KMS-11 (cell line): Measurements from ENCODE around the gene KRT32.

Experiments used
- H2AFZ ChIP-seq: fragments of 200-600 bp; sonication (generic); 2 replicates; pipeline ENCODE4 v1.6.1; 2016; ENCODE audit warnings: antibody characterized with exemption, mixed run types, low read depth
- H3K27ac ChIP-seq: fragments of 200-600 bp; sonication (generic); 2 replicates; pipeline ENCODE4 v1.6.1; 2016; ENCODE audit warnings: mild to moderate bottlenecking, mixed run types
- H3K27me3 ChIP-seq: fragments of 200-600 bp; sonication (generic); 2 replicates; pipeline ENCODE4 v1.6.1; 2017; ENCODE audit warnings: mild to moderate bottlenecking, low read depth, mixed run types, moderate library complexity; ENCODE audit not compliant: insufficient read depth
- H3K36me3 ChIP-seq: fragments of 200-600 bp; sonication (generic); 2 replicates; pipeline ENCODE4 v1.6.1; 2017; ENCODE audit warnings: mild to moderate bottlenecking, mixed run types; ENCODE audit not compliant: insufficient read depth
- H3K4me1 ChIP-seq: fragments of 200-600 bp; sonication (generic); 2 replicates; pipeline ENCODE4 v1.6.1; 2016; ENCODE audit warnings: mild to moderate bottlenecking, low read depth, mixed run types; ENCODE audit not compliant: poor library complexity, severe bottlenecking
- H3K4me2 ChIP-seq: fragments of 200-600 bp; sonication (generic); 2 replicates; pipeline ENCODE4 v1.7.0; 2016; ENCODE audit warnings: mild to moderate bottlenecking, mixed run types
- H3K4me3 ChIP-seq: fragments of 200-600 bp; sonication (generic); IDR thresholded peaks from 2 replicates; pipeline ENCODE4 v1.6.1; 2017; ENCODE audit warnings: low read depth, low read length, mixed read lengths; ENCODE audit not compliant: insufficient read depth
- H3K79me2 ChIP-seq: fragments of 200-600 bp; sonication (generic); 2 replicates; pipeline ENCODE4 v1.6.1; 2016; ENCODE audit warnings: low read depth, mixed run types; ENCODE audit not compliant: insufficient read depth
- H3K9ac ChIP-seq: fragments of 200-600 bp; sonication (generic); 2 replicates; pipeline ENCODE4 v1.6.1; 2016; ENCODE audit warnings: mild to moderate bottlenecking, mixed run types
- H4K20me1 ChIP-seq: fragments of 200-600 bp; sonication (generic); 2 replicates; pipeline ENCODE4 v1.6.1; 2016; ENCODE audit warnings: mild to moderate bottlenecking, mixed run types; ENCODE audit not compliant: insufficient read depth
- TF ChIP-seq, protein P1 (sequence below): fragments of 200-600 bp; sonication (generic); conservative IDR thresholded peaks from 2 replicates; pipeline ENCODE4 v1.6.1; 2017; ENCODE audit warnings: low read depth, mild to moderate bottlenecking, antibody characterized with exemption, low read length, moderate library complexity, mixed read lengths

The KRT32 gene

DNA sequence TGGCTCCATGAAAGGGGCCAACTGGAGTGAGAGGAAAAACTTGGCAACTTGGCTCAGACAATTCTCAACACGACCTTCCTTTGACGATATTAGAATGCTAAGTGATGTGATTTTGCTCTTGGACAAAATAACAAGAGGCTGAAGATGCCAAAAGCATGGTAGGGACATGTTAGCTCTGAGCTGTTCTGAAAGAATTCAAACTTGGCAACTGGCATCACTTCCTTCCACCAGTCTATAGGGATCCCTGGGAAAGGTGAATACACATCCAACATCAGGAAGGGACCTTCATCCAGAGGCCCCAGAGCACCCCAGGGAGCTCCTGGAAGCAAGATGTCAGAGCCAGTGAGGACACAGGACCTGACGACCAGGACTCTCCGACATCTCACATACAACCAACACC, 47.1 kb downstream of the KRT32 start:
- Histone ChIP-seq H3K27me3 (no peaks in the 10 kb centered on the region; the same call in 1 of the 2 replicates), H3K4me3 (no peak overlapping the region), H3K4me1 (no peaks in the 10 kb centered on the region), H3K79me2 (no peaks in the 10 kb centered on the region), H3K36me3 (no peaks in the 10 kb centered on the region), H3K27ac (no peak overlapping the region), H3K4me2 (no peak overlapping the region), H4K20me1 (no peaks in the 10 kb centered on the region), H2AFZ (no peak overlapping the region), H3K9ac (no peak overlapping the region)
- TF ChIP-seq, protein P1, sequence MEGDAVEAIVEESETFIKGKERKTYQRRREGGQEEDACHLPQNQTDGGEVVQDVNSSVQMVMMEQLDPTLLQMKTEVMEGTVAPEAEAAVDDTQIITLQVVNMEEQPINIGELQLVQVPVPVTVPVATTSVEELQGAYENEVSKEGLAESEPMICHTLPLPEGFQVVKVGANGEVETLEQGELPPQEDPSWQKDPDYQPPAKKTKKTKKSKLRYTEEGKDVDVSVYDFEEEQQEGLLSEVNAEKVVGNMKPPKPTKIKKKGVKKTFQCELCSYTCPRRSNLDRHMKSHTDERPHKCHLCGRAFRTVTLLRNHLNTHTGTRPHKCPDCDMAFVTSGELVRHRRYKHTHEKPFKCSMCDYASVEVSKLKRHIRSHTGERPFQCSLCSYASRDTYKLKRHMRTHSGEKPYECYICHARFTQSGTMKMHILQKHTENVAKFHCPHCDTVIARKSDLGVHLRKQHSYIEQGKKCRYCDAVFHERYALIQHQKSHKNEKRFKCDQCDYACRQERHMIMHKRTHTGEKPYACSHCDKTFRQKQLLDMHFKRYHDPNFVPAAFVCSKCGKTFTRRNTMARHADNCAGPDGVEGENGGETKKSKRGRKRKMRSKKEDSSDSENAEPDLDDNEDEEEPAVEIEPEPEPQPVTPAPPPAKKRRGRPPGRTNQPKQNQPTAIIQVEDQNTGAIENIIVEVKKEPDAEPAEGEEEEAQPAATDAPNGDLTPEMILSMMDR = no peak

DNA sequence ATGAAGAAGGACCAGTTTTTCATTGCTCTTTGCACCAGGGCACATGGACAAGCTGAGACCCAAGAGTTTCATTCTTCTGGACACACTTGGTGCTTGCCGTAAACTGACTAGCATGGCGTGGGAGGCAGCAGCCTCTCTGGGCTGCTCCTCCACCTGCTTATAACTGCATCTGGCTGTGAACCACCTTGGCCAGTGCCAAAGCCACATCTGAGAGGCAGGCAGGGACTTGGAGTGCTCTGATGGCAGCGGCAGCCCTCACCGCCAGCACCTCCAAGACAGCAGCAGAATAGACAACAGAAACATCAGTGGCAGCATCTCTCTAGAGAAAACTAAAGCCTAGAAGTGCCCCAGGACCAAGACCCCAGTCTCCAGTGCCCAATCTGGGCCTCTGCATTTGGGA, 47.5 kb downstream of the KRT32 start:
- H3K4me2 ChIP-seq = no peak overlapping the region
- H4K20me1 ChIP-seq = no peaks in the 10 kb centered on the region
- H3K4me3 ChIP-seq = no peak overlapping the region
- no peaks in the 10 kb centered on the region for H3K36me3 ChIP-seq
- H3K79me2 ChIP-seq = no peaks in the 10 kb centered on the region
- no peaks in the 10 kb centered on the region; the same call in 1 of the 2 replicates for H3K27me3 ChIP-seq
- H3K4me1 ChIP-seq = no peaks in the 10 kb centered on the region
- no peak overlapping the region for H2AFZ ChIP-seq
- TF ChIP-seq, protein P1 = no peak
- H3K27ac ChIP-seq = no peak overlapping the region
- no peak overlapping the region for H3K9ac ChIP-seq

DNA sequence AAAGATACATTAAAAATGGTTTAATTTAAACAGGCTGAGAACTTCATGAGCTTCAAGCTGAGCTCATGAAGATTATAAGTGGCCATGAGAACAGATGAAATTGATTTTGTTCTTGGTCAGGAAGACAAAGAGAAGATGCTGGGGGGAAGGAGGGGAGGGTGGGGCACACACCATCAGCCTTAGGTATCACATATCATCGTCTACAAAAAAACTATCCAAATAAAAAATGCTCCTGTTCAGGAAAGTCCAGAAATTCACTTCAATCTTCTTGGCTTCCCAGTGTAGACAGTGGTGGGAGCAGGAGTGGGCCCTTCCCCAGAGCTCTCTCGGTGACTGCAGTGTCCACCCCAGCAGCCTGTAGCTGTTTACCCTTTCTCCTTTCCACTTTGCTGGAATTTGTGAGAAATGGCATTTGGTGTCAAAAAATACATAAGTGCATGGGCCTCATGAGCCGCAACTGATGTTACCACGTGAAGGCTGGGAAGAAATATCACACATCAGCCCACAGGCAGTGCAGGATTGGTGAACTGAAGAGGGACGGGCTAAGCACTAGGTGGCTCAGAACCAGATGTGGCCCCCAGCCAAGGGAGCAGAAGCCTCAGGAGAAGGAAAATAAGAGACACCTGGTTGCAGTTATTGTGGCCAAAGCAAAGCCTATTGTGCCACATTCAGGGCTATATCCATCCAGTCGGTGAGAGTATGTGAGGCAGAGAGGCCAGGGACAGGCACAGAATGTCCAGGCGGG, 48.9 kb downstream of the KRT32 start:
- Histone ChIP-seq H3K27me3 (no peaks in the 10 kb centered on the region; the same call in 1 of the 2 replicates), H3K4me3 (no peak overlapping the region), H3K4me2 (no peak overlapping the region), H2AFZ (no peak overlapping the region), H4K20me1 (no peaks in the 10 kb centered on the region), H3K9ac (no peak overlapping the region), H3K36me3 (no peaks in the 10 kb centered on the region), H3K79me2 (no peaks in the 10 kb centered on the region), H3K4me1 (no peaks in the 10 kb centered on the region), H3K27ac (no peak overlapping the region)
- TF ChIP-seq, protein P1 = no peak

DNA sequence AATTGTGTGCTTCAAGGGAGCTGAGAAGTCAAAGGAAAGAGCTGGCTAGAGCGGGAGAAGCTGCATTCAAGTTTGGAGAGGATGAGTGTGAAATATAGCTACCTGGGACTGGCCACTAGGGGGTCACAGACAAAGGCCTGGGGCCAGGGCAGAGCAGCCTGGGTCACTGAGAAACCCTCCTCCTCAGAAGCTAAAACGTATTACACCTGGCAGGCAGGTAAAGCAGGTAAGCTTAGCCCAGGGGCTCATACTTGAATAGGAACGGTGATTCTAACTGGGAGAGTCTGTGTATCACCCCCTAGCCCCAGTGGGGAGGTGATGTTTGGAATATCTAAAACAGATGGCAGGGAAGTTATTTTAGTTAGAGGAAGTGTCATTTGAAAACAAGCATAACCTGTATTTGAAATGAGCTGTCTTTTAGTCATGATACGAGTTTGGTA, 49.6 kb downstream of the KRT32 start:
- Histone ChIP-seq H3K4me1 (no peaks in the 10 kb centered on the region), H3K9ac (no peak overlapping the region), H4K20me1 (no peaks in the 10 kb centered on the region), H2AFZ (no peak overlapping the region), H3K4me2 (no peak overlapping the region), H3K4me3 (no peak overlapping the region), H3K36me3 (no peaks in the 10 kb centered on the region), H3K27me3 (no peaks in the 10 kb centered on the region; the same call in 1 of the 2 replicates), H3K79me2 (no peaks in the 10 kb centered on the region), H3K27ac (no peak overlapping the region)
- TF ChIP-seq, protein P1 = peak; percentile 46
